ENCODE results near the gene C15orf40.

The C15orf40 gene

GRCh38 chr15:82978438-82978837 lies 33.0 kb downstream of the C15orf40 start:
- TF ChIP-seq, protein P1, sequence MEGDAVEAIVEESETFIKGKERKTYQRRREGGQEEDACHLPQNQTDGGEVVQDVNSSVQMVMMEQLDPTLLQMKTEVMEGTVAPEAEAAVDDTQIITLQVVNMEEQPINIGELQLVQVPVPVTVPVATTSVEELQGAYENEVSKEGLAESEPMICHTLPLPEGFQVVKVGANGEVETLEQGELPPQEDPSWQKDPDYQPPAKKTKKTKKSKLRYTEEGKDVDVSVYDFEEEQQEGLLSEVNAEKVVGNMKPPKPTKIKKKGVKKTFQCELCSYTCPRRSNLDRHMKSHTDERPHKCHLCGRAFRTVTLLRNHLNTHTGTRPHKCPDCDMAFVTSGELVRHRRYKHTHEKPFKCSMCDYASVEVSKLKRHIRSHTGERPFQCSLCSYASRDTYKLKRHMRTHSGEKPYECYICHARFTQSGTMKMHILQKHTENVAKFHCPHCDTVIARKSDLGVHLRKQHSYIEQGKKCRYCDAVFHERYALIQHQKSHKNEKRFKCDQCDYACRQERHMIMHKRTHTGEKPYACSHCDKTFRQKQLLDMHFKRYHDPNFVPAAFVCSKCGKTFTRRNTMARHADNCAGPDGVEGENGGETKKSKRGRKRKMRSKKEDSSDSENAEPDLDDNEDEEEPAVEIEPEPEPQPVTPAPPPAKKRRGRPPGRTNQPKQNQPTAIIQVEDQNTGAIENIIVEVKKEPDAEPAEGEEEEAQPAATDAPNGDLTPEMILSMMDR (conservative IDR thresholded peaks at IDR 0.05; ENCODE audit: low read length), result no peak
- DNase-seq (ENCODE audit: low read depth), result no peak
- no peak overlapping the region for H3K4me3 ChIP-seq (ENCODE audit: low read length)

DNA sequence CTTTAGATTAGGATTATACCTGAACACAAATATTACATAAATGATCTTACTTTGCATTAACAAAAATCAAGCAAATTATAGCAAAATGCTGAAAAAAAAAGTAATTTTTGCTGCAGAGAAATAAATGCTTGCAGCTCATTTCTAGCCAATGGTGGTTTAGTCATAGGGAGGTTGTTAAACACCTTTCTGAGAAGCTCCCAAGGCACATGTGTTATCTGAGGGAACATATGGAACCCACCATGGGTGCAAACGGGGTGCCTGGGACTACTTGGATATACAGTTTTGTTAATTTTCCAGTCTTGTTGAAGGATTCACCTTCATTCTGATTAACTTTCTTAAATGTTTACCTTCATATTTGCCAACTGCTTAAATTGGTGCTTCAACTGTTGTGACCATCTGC lies 34.4 kb downstream of the C15orf40 start:
- no peak for DNase-seq (ENCODE audit: low read depth)
- no peak overlapping the region for H3K4me3 ChIP-seq (ENCODE audit: low read length)
- TF ChIP-seq, protein P1 (conservative IDR thresholded peaks at IDR 0.05; ENCODE audit: low read length), result no peak

GRCh38 chr15:82972990-82973389 lies 38.4 kb downstream of the C15orf40 start:
- H3K4me3 ChIP-seq (ENCODE audit: low read length), result no peak overlapping the region
- peak; percentile 15 for DNase-seq (ENCODE audit: low read depth)
- TF ChIP-seq, protein P1 (conservative IDR thresholded peaks at IDR 0.05; ENCODE audit: low read length), result no peak

DNA sequence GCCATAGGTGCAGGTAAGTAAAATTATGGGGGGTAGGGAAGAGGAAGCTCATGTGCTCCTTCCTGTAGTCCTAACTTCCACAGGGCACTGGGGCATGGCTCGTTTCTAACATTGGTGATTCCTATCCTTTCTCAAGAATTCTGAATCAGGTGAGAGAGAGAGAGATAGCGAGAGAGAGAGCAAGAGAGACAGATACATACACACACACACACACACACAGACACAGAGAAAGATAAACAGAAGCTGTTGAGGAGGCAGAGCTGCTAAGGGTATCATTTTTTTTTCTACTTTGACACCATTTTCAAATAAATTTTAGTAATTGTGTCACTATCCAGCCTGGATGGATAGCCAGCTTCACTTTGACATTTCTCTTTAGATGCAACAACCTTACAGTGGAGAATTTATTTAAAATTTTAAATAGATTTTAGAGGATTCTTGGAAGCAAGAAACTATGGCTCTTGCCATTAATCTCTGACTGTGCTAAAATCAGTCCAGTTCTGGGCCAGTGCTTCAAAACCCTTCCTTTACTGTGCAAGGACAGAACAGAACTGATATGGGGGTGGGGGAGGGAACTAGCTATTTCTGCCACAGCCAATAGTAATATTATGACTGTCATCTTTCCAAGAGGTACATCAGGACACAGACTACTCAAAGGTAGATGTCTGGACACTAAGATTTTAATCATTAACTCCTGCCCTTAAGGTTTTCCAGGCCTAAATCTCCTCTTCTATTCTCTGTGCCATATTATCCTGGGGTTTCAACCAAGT lies 40.0 kb downstream of the C15orf40 start:
- TF ChIP-seq, protein P1 (conservative IDR thresholded peaks at IDR 0.05; ENCODE audit: low read length), result no peak
- no peak for DNase-seq (ENCODE audit: low read depth)
- H3K4me3 ChIP-seq (ENCODE audit: low read length), result no peak overlapping the region

- TF ChIP-seq, protein P1 (conservative IDR thresholded peaks at IDR 0.05; ENCODE audit: low read length), result no peak
- H3K4me3 ChIP-seq (ENCODE audit: low read length), result no peak overlapping the region
- no peak for DNase-seq (ENCODE audit: low read depth)
Measured at GRCh38 chr15:82970696-82971095, 40.7 kb downstream of the C15orf40 start.

GRCh38 chr15:82970078-82970686 lies 41.3 kb downstream of the C15orf40 start:
- TF ChIP-seq, protein P1 (conservative IDR thresholded peaks at IDR 0.05; ENCODE audit: low read length), result no peak
- no peak overlapping the region for H3K4me3 ChIP-seq (ENCODE audit: low read length)
- no peak for DNase-seq (ENCODE audit: low read depth)

DNA sequence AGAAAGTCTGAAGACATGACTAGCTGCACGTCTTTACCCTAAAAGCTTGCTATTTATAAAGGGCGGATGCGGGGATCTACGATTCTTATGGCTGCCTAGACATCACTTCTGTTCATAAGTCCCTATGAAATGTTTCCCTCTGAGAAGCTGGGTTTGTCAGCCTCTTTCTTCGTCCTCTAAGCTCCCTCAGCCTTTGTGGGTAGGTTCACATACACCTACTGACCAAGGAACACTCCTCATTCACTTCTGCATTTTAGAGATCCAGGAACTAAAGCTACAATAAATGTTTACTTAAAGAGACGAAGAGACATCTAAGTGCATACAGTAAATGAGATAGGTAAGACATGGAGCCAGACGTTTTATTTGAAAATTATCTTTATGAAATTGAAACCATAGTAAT lies 42.1 kb downstream of the C15orf40 start:
- H3K4me3 ChIP-seq (ENCODE audit: low read length), result no peak overlapping the region
- TF ChIP-seq, protein P1 (conservative IDR thresholded peaks at IDR 0.05; ENCODE audit: low read length), result no peak
- DNase-seq (ENCODE audit: low read depth), result no peak
